Neural progenitor cell (in vitro differentiated cells): ENCODE data around the gene NT5C. TPM values are rescaled to one million over a fixed set of nuclear protein-coding genes. Genes with fewer than 3 reads are reported as not detected.
"Not testable (repeated sequence)": the region's sequence is repeated elsewhere in the genome, so short reads cannot be mapped to it uniquely, and the experiment has no call there.

ENCODE experiments used
- DNase-seq: peaks from one replicate; pipeline ENCODE4 v3.0.0-alpha.2; 2016; ENCODE audit warnings: low spot score
- H2AFZ ChIP-seq: fragments of 200-600 bp; sonication (generic); replicated peaks from 2 replicates; pipeline ENCODE4 v1.6.1; 2016; ENCODE audit warnings: antibody characterized with exemption
- H3F3A ChIP-seq: fragments of 200-600 bp; sonication (generic); 2 replicates; pipeline ENCODE4 v1.6.1; 2016; ENCODE audit warnings: antibody characterized with exemption, low read depth
- H3K27ac ChIP-seq: fragments of 200-600 bp; sonication (generic); 2 replicates; pipeline ENCODE4 v1.5.1; 2016; ENCODE audit warnings: mild to moderate bottlenecking
- H3K27me3 ChIP-seq: fragments of 200-600 bp; sonication (generic); 2 replicates; pipeline ENCODE4 v1.6.1; 2016; ENCODE audit warnings: mild to moderate bottlenecking, moderate library complexity
- H3K36me3 ChIP-seq: fragments of 200-600 bp; sonication (generic); 2 replicates; pipeline ENCODE4 v1.5.1; 2016
- H3K4me1 ChIP-seq: fragments of 200-600 bp; sonication (generic); 2 replicates; pipeline ENCODE4 v1.6.1; 2016; ENCODE audit warnings: mixed run types
- H3K4me2 ChIP-seq: fragments of 200-600 bp; sonication (generic); 2 replicates; pipeline ENCODE4 v1.6.1; 2016
- H3K4me3 ChIP-seq: fragments of 200-600 bp; sonication (generic); 2 replicates; pipeline ENCODE4 v1.5.1; 2016
- H3K79me2 ChIP-seq: fragments of 200-600 bp; sonication (generic); 2 replicates; pipeline ENCODE4 v1.6.1; 2016; ENCODE audit warnings: low read depth
- H3K9ac ChIP-seq: fragments of 200-600 bp; sonication (generic); 2 replicates; pipeline ENCODE4 v1.6.1; 2016
- H3K9me3 ChIP-seq: fragments of 200-600 bp; sonication (generic); 2 replicates; pipeline ENCODE4 v1.5.1; 2016; ENCODE audit warnings: low read depth
- H4K20me1 ChIP-seq: fragments of 200-600 bp; sonication (generic); 2 replicates; pipeline ENCODE4 v1.6.1; 2016; ENCODE audit warnings: low read depth
- H3K27ac Mint-ChIP-seq: 3 replicates; pipeline ENCODE4 v1.8.0; 2021; ENCODE audit warnings: mixed read lengths
- H3K27me3 Mint-ChIP-seq: 2 replicates; pipeline ENCODE4 v1.8.0; 2022; ENCODE audit warnings: low read depth, mild to moderate bottlenecking, inconsistent platforms, moderate library complexity, mixed read lengths; ENCODE audit not compliant: insufficient read depth
- H3K36me3 Mint-ChIP-seq: 3 replicates; pipeline ENCODE4 v1.8.0; 2021; ENCODE audit warnings: mixed read lengths
- H3K4me1 Mint-ChIP-seq: 3 replicates; pipeline ENCODE4 v1.8.0; 2021; ENCODE audit warnings: mixed read lengths
- H3K4me3 Mint-ChIP-seq: 3 replicates; pipeline ENCODE4 v1.8.0; 2021; ENCODE audit warnings: mild to moderate bottlenecking, moderate library complexity, mixed read lengths
- H3K9me3 Mint-ChIP-seq: 3 replicates; pipeline ENCODE4 v1.8.0; 2020; ENCODE audit warnings: mixed read lengths
- EZH2 ChIP-seq: fragments of 200-600 bp; sonication (generic); IDR thresholded peaks from 2 replicates; pipeline ENCODE4 v1.6.1; 2017; ENCODE audit warnings: antibody characterized with exemption, mild to moderate bottlenecking, moderate library complexity
- EZH2phosphoT487 ChIP-seq: fragments of 200-600 bp; sonication (generic); IDR thresholded peaks from 2 replicates; pipeline ENCODE4 v1.6.1; 2017; ENCODE audit warnings: antibody characterized with exemption
- total RNA-seq: library from RNA; depleted of rRNA; stranded (reverse); fragments of >200 nt; gene quantifications from 2 replicates; pipeline ENCODE4 v1.2.3, GENCODE V29; 2015; ENCODE audit warnings: low replicate concordance
- TF ChIP-seq, protein P1 (sequence below): fragments of 200-600 bp; sonication (generic); IDR thresholded peaks from 2 replicates; pipeline ENCODE4 v1.5.1; 2017; ENCODE audit warnings: antibody characterized with exemption, mild to moderate bottlenecking

Gene NT5C
- total RNA-seq, 1 donor from 2014 or later, result 45.8 TPM

GRCh38 chr17:75142236-75142971 is 10.9 kb upstream of the NT5C start:
- no peak overlapping the region for H3K4me3 ChIP-seq
- peaks cover 72% of the 10 kb centered on the region for H3K79me2 ChIP-seq
- no peak overlapping the region for H3K4me2 ChIP-seq
- no peaks in the 10 kb centered on the region for H3K9me3 Mint-ChIP-seq
- H3K27ac Mint-ChIP-seq, result no peak overlapping the region
- peaks cover 2% of the 10 kb centered on the region for H3K27me3 Mint-ChIP-seq
- H3K36me3 ChIP-seq, result peaks cover 44% of the 10 kb centered on the region
- H3K9ac ChIP-seq, result no peak overlapping the region
- no peak overlapping the region for H3K4me3 Mint-ChIP-seq
- H2AFZ ChIP-seq, result no peak overlapping the region
- H4K20me1 ChIP-seq, result peaks cover 86% of the 10 kb centered on the region
- H3F3A ChIP-seq, result peaks cover 71% of the 10 kb centered on the region
- peaks cover 31% of the 10 kb centered on the region for H3K36me3 Mint-ChIP-seq
- H3K27ac ChIP-seq, result peak overlapping the region; percentile 20
- no peaks in the 10 kb centered on the region for H3K4me1 Mint-ChIP-seq
- no peaks in the 10 kb centered on the region for H3K9me3 ChIP-seq
- no peaks in the 10 kb centered on the region for H3K4me1 ChIP-seq
- no peaks in the 10 kb centered on the region for H3K27me3 ChIP-seq
- no peak for TF ChIP-seq EZH2
- TF ChIP-seq EZH2phosphoT487, result no peak
- TF ChIP-seq, protein P1, sequence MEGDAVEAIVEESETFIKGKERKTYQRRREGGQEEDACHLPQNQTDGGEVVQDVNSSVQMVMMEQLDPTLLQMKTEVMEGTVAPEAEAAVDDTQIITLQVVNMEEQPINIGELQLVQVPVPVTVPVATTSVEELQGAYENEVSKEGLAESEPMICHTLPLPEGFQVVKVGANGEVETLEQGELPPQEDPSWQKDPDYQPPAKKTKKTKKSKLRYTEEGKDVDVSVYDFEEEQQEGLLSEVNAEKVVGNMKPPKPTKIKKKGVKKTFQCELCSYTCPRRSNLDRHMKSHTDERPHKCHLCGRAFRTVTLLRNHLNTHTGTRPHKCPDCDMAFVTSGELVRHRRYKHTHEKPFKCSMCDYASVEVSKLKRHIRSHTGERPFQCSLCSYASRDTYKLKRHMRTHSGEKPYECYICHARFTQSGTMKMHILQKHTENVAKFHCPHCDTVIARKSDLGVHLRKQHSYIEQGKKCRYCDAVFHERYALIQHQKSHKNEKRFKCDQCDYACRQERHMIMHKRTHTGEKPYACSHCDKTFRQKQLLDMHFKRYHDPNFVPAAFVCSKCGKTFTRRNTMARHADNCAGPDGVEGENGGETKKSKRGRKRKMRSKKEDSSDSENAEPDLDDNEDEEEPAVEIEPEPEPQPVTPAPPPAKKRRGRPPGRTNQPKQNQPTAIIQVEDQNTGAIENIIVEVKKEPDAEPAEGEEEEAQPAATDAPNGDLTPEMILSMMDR, result no peak
- no peak for DNase-seq

DNA sequence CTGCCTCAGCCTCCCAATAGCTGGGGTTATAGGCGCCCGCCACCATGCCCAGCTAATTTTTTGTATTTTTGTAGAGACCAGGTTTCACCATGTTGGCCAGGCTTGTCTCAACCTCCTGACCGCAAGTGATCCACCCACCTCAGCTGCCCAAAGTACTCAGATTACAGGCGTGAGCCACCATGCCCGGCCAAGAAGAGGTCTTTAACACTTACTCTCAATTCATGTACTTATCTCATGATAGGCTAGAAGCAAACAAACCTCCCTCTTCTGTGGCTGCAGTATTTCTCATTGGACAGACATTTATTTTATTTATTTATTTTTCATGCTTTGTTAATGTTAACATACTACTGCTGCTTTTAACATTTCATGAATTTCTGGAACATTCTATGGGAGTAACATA is 7.0 kb upstream of the NT5C start:
- Histone ChIP-seq H4K20me1 (peaks cover 73% of the 10 kb centered on the region), H3K4me2 (no peak overlapping the region), H3K79me2 (peaks cover 50% of the 10 kb centered on the region), H3K36me3 (peaks cover 21% of the 10 kb centered on the region), H3K27me3 (no peaks in the 10 kb centered on the region), H3K27ac (no peak overlapping the region), H3K4me1 (no peaks in the 10 kb centered on the region), H3K9me3 (no peaks in the 10 kb centered on the region), H3K9ac (no peak overlapping the region), H3K4me3 (no peak overlapping the region), H3F3A (peaks cover 89% of the 10 kb centered on the region), H2AFZ (no peak overlapping the region)
- Mint-ChIP-seq H3K9me3 (no peaks in the 10 kb centered on the region), H3K4me3 (no peak overlapping the region), H3K27me3 (peaks cover 2% of the 10 kb centered on the region), H3K36me3 (peaks cover 23% of the 10 kb centered on the region), H3K27ac (no peak overlapping the region), H3K4me1 (no peaks in the 10 kb centered on the region)
- TF ChIP-seq, protein P1, result no peak
- TF ChIP-seq EZH2phosphoT487, result no peak
- TF ChIP-seq EZH2, result no peak
- DNase-seq, result no peak

GRCh38 chr17:75137762-75138161 is 6.2 kb upstream of the NT5C start:
- Histone ChIP-seq H4K20me1 (peaks cover 67% of the 10 kb centered on the region), H3K79me2 (peaks cover 46% of the 10 kb centered on the region), H3F3A (peaks cover 89% of the 10 kb centered on the region), H3K27ac (peak overlapping the region; percentile 20), H3K36me3 (peaks cover 21% of the 10 kb centered on the region)
- H3K9me3 ChIP-seq, H3K4me2 ChIP-seq, H2AFZ ChIP-seq, H3K27me3 Mint-ChIP-seq, H3K4me3 ChIP-seq, H3K9ac ChIP-seq, DNase-seq, H3K4me1 Mint-ChIP-seq, H3K27me3 ChIP-seq, H3K27ac Mint-ChIP-seq, H3K9me3 Mint-ChIP-seq, H3K4me3 Mint-ChIP-seq, H3K4me1 ChIP-seq: not testable (repeated sequence)
- peaks cover 23% of the 10 kb centered on the region for H3K36me3 Mint-ChIP-seq

DNA sequence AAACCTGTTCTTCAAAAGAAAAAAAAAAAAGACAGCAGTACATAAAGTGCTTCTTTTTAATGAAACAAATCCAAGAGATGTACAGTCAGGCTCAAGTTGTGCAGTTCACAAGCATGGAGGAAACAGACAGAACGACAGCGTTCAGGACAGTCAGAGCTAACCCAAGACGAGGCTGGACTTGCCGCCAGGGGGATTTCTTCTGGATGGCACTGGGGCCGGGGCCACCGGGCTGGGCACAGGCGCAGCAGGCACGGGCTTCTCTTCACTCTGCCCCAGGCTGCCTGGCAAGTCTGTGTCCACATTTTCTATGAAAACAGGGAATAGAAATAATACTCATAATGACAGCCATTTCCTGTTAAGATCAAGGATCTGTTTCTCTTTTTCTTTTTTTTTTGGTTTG is 4.4 kb upstream of the NT5C start:
- Histone ChIP-seq H2AFZ (no peak overlapping the region), H3K9me3 (no peaks in the 10 kb centered on the region), H3K4me2 (no peak overlapping the region), H3K79me2 (peaks cover 32% of the 10 kb centered on the region), H3K4me1 (no peaks in the 10 kb centered on the region), H3F3A (peaks cover 98% of the 10 kb centered on the region), H4K20me1 (peaks cover 52% of the 10 kb centered on the region), H3K27ac (peak overlapping the region; percentile 68), H3K36me3 (peaks cover 17% of the 10 kb centered on the region), H3K27me3 (no peaks in the 10 kb centered on the region), H3K4me3 (no peak overlapping the region), H3K9ac (peak overlapping the region; percentile 36)
- H3K27ac Mint-ChIP-seq, result no peak overlapping the region
- H3K9me3 Mint-ChIP-seq, result no peaks in the 10 kb centered on the region
- H3K27me3 Mint-ChIP-seq, result peaks cover 2% of the 10 kb centered on the region
- peaks cover 3% of the 10 kb centered on the region for H3K4me1 Mint-ChIP-seq
- DNase-seq, result no peak
- H3K36me3 Mint-ChIP-seq, result peaks cover 18% of the 10 kb centered on the region
- peak overlapping the region; percentile 15 for H3K4me3 Mint-ChIP-seq
- no peak for TF ChIP-seq EZH2
- no peak for TF ChIP-seq EZH2phosphoT487
- TF ChIP-seq, protein P1, result no peak
